HL-60 (cell line): ENCODE results near the gene PKP3.

Experiments used
- CTCF ChIP-seq: IDR thresholded peaks from one replicate; pipeline ENCODE4 v1.5.1; 2011; ENCODE audit warnings: low read length, control low read depth, inconsistent platforms; ENCODE audit not compliant: insufficient read depth
- GABPA ChIP-seq: IDR thresholded peaks from 2 replicates; pipeline ENCODE4 v1.6.1; 2012; ENCODE audit warnings: low read depth
- POLR2AphosphoS5 ChIP-seq: IDR thresholded peaks from 2 replicates; pipeline ENCODE4 v1.6.1; 2012; ENCODE audit warnings: low read depth

GRCh38 chr11:403021-403760 lies 9.2 kb downstream of the PKP3 start:
- no peak for TF ChIP-seq CTCF
- no peak for TF ChIP-seq GABPA
- no peak for TF ChIP-seq POLR2AphosphoS5
